ENCODE measurements around the gene SCAI.

SCAI gene

GRCh38 chr9:124908098-124908497 lies 235.2 kb downstream of the SCAI start:
- TF ChIP-seq ISL1 (CRISPR knock-in tag; IDR thresholded peaks at IDR 0.05) (no peak), ZNF70 (CRISPR knock-in tag; IDR thresholded peaks at IDR 0.05) (no peak), SNAI2 (CRISPR knock-in tag; IDR thresholded peaks at IDR 0.05) (no peak), ZNF8 (CRISPR knock-in tag; IDR thresholded peaks at IDR 0.05) (no peak), PPARA (CRISPR knock-in tag; IDR thresholded peaks at IDR 0.05; ENCODE audit: borderline replicate concordance) (no peak), ZFP3 (CRISPR knock-in tag; IDR thresholded peaks at IDR 0.05) (no peak), GLIS3 (CRISPR knock-in tag; IDR thresholded peaks at IDR 0.05) (no peak), ESRRG (CRISPR knock-in tag; IDR thresholded peaks at IDR 0.05) (no peak), CREB5 (CRISPR knock-in tag; IDR thresholded peaks at IDR 0.05; ENCODE audit: low read depth) (no peak), CSDC2 (CRISPR knock-in tag; IDR thresholded peaks at IDR 0.05) (no peak), ZFP30 (CRISPR knock-in tag; IDR thresholded peaks at IDR 0.05) (no peak), PATZ1 (CRISPR knock-in tag; IDR thresholded peaks at IDR 0.05; ENCODE audit: borderline replicate concordance) (no peak), ARNTL (CRISPR knock-in tag; IDR thresholded peaks at IDR 0.05; ENCODE audit: borderline replicate concordance, low read depth) (no peak), POU6F1 (CRISPR knock-in tag; IDR thresholded peaks at IDR 0.05; ENCODE audit: borderline replicate concordance, low read depth) (no peak), TSHZ2 (CRISPR knock-in tag; IDR thresholded peaks at IDR 0.05) (no peak), TOX (CRISPR knock-in tag; IDR thresholded peaks at IDR 0.05; ENCODE audit: borderline replicate concordance) (no peak), CSRNP3 (CRISPR knock-in tag; IDR thresholded peaks at IDR 0.05) (no peak), ZNF565 (CRISPR knock-in tag; conservative IDR thresholded peaks at IDR 0.05; ENCODE audit: low read depth) (no peak), ZC3H10 (CRISPR knock-in tag; IDR thresholded peaks at IDR 0.05) (no peak)
- no peak for ATAC-seq

- ATAC-seq: no peak
- no peak for TF ChIP-seq OSR1 (CRISPR knock-in tag; IDR thresholded peaks at IDR 0.05)
- TF ChIP-seq ZNF565 (CRISPR knock-in tag; conservative IDR thresholded peaks at IDR 0.05; ENCODE audit: low read depth): no peak
- TF ChIP-seq CSDC2 (CRISPR knock-in tag; IDR thresholded peaks at IDR 0.05): no peak
- TF ChIP-seq POU6F1 (CRISPR knock-in tag; IDR thresholded peaks at IDR 0.05; ENCODE audit: borderline replicate concordance, low read depth): no peak
- TF ChIP-seq CSRNP3 (CRISPR knock-in tag; IDR thresholded peaks at IDR 0.05): no peak
- TF ChIP-seq ISL1 (CRISPR knock-in tag; IDR thresholded peaks at IDR 0.05): no peak
- no peak for TF ChIP-seq TOX (CRISPR knock-in tag; IDR thresholded peaks at IDR 0.05; ENCODE audit: borderline replicate concordance)
- TF ChIP-seq RARB (CRISPR knock-in tag; IDR thresholded peaks at IDR 0.05): no peak
- TF ChIP-seq TCF4 (CRISPR knock-in tag; IDR thresholded peaks at IDR 0.05; ENCODE audit: borderline replicate concordance): no peak
- TF ChIP-seq ZFP3 (CRISPR knock-in tag; IDR thresholded peaks at IDR 0.05): no peak
- TF ChIP-seq ZNF70 (CRISPR knock-in tag; IDR thresholded peaks at IDR 0.05): no peak
Observed at GRCh38 chr9:124906966-124907365, 236.4 kb downstream of the SCAI start.

Data from SK-N-SH treated with all-trans-retinoic acid at 6 μM for 48 hours (cell line).